Urinary bladder (tissue), 4 donors: ENCODE measurements around the gene ZSCAN21. TPM values are rescaled to one million over a fixed set of nuclear protein-coding genes. Genes with fewer than 3 reads are reported as not detected.
"Not testable (repeated sequence)": the region's sequence is repeated elsewhere in the genome, so short reads cannot be mapped to it uniquely, and the experiment has no call there.

ENCODE experiments used
- DNase-seq: peaks from one replicate; pipeline ENCODE4 v3.0.0-alpha.2; 2015; ENCODE audit errors: extremely low spot score
- H3K27ac ChIP-seq: one replicate; pipeline ENCODE4 v1.5.1; 2013; ENCODE audit warnings: low read depth, mild to moderate bottlenecking, moderate library complexity
- H3K36me3 ChIP-seq: one replicate; pipeline ENCODE4 v1.6.1; 2013; ENCODE audit warnings: mild to moderate bottlenecking, moderate library complexity; ENCODE audit not compliant: insufficient read depth
- H3K4me1 ChIP-seq: one replicate; pipeline ENCODE4 v1.6.1; 2013; ENCODE audit warnings: mild to moderate bottlenecking, moderate library complexity; ENCODE audit not compliant: insufficient read depth
- H3K4me3 ChIP-seq: one replicate; pipeline ENCODE4 v1.5.1; 2013; ENCODE audit warnings: low read depth, low read length
- WGBS: extraction: QIAGEN DNeasy Blood & Tissue Kit; methylation state at CpG from one replicate; pipeline ENCODE4 v1.1.7; 2013; 5-methylcytosine and 5-hydroxymethylcytosine counted together
- polyA plus RNA-seq: library from polyadenylated mRNA; stranded (reverse); fragments of 200-250 nt; gene quantifications from one replicate; pipeline ENCODE4 v1.2.3, GENCODE V29; 2013
- total RNA-seq: library from RNA; depleted of rRNA; stranded (reverse); fragments of >200 nt; gene quantifications from one replicate; pipeline ENCODE4 v1.2.3, GENCODE V29; 2014
- donor health status: healthy with polysubstance abuse.
- donor health status: healthy.

Gene ZSCAN21
- 10.4 TPM for total RNA-seq
- 11.6 TPM for polyA plus RNA-seq

DNA sequence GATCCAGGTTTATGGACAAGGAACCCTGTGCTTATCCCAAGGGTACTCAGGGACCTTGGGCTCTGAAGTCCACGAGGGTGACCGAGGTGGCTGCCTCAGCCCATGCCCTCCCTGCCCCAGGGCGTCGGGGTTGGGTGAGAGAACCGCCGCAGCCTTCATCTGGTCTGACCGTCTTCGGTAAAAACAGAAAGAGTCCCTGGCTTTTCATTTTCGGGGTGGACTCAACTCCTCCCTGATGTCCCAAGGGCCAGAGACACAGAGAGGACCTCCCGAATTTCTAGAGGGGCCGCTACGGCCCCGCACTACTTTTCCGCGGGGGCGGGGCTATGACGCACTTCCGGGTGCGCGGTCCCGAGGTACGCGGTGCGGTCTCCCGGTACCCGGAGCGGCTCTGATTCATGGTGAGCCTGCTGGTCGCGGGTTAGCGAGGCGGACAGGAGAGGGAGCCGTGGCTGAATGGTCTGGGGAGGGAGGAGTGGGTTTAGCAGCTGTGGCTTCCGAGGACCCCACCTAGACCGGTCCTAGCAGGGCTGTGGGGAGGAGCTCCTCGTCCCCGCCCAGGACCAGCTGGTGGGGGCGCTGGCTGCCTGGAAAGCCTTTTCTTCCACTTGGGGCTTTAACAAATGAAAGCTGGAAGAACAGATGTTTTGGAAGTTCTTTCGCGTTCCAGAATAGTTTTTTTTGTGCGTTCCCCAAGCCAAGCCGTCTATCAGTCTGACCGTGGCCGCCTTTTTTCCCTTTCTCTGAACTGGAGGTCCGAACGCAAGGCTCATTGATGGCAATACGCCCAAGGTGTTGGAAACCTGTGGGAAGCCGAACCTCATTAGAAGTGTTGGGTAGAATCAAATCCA, at the start of gene ZSCAN21:
TSS of gene ZSCAN21 (plus strand) at position 334 of the 851 bp plus-strand sequence. CDS start 7,233 bp downstream, outside the sequence.
- no peaks in the 10 kb centered on the region for H3K36me3 ChIP-seq
- H3K27ac ChIP-seq, result peak within 1 kb of the TSS; percentile 99
- peak within 1 kb of the TSS; percentile 50 for H3K4me3 ChIP-seq
- no peaks in the 10 kb centered on the region for H3K4me1 ChIP-seq
- under 1% methylated on average over 47 of the region's 47 CpGs for WGBS
- peak; percentile 68 for DNase-seq

DNA sequence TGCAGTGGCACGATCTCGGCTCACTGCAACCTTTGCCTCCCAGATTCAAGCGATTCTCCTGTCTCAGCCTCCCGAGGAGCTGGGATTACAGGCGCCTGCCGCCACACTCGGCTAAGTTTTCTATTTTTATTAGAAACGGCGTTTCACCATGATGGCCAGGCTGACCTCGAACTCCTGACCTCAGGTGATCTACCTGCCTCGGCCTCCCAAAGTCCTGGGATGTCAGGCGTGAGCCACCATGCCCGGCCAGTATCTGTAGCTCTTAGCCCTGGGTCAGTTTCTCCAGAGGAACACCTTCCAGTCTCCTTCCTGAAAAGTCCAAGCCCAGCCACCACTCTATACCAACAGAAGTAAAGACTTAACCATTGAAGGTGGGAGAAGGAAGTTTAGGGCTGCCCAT, 49.3 kb upstream of the ZSCAN21 start:
- no peaks in the 10 kb centered on the region for H3K4me1 ChIP-seq
- no peak overlapping the region for H3K27ac ChIP-seq
- DNase-seq, result no peak
- WGBS, result 92% methylated on average over 13 of the region's 13 CpGs
- H3K36me3 ChIP-seq, result no peaks in the 10 kb centered on the region
- no peak overlapping the region for H3K4me3 ChIP-seq

DNA sequence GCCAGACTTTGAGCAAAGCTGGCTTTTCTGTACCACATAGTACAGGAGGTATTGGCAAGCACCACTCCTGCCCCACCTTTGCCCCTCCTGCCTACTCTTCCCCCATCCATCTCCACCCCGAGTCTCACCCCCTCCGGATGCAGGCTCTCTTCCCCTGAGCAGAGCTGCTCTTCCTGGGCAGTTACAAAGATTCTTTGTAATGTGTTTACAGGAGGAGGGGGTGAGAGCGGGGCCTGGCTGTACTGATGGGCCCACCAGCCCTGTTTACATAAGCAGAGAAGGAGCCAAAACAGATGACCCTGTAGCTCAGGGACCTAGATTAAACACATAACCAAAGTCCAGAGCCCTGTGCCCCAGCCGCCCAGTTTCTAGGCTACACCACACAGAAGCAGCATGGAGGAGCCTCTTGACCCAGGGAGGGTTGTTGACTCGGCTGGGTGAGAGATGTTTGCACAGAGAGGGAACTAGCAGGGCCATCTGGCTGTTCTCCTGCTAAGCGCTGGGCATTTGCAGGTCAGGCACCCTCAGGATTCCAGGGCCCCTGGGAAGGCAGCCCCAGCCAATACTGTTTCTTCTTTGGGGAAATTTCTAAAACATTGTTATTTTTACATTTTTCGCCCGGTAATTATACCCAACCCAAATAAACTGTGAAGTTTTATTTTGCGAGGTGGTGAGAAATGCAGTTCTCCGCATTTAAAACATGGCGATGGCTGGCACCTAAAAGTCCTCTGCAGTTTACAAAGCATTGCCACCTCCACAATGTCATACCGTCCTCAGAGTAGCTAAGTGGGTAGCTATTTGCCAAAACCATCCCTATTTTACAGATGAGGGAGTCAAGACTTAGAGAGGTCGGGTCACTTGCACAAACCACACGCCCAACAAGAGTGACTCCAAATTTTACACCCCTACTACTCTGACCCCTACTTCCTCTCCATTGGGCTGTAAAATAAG, 45.6 kb upstream of the ZSCAN21 start:
- DNase-seq, result no peak

DNA sequence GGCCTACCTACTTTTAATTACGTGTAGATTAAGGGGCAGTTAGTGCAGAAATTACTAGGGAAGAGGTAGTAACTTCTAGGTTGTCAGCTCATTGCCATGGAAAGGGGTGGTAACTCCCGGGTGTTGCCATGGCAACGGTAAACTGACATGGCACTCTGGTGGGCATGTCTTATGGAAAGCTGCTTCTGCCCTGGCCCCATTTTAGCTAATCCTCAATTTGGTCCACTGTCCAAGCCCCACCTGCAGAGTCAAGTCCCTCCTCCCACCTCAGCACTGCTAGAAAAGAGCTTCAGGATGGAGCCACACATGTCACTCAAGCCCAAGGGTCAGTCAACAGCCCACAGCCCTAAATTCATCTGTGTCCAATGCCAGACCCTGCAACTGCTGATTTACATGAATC, 41.7 kb upstream of the ZSCAN21 start:
- Histone ChIP-seq H3K4me3 (no peak overlapping the region), H3K36me3 (no peaks in the 10 kb centered on the region), H3K27ac (no peak overlapping the region), H3K4me1 (no peaks in the 10 kb centered on the region)
- WGBS, result 82% methylated on average over 3 of the region's 3 CpGs
- no peak for DNase-seq

More for the DNA sequence above, 45.6 kb upstream of the ZSCAN21 start:
- no peak overlapping the region for H3K27ac ChIP-seq
- no peak overlapping the region for H3K4me3 ChIP-seq
- 49% methylated on average over 14 of the region's 14 CpGs for WGBS
- no peaks in the 10 kb centered on the region for H3K4me1 ChIP-seq
- H3K36me3 ChIP-seq, result no peaks in the 10 kb centered on the region

DNA sequence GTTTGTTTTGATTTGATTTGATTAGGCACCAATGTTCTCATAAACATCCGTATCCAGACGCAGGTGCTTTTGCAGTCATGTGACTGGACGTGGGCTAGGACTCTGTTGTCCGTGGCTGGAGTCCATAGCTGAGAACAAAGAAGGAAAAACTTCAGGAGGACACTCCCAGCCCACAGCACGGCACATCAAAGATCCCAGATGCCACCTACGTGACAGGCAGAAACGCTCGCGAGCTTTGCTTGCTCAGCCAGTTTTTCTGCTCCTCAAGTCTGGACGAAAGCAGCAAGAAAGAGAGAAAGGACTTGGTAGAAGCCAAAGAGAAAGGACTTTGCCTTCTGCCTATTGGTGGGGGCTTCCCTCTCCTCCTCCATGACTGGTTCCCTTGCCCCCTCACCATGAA, 41.0 kb upstream of the ZSCAN21 start:
- DNase-seq, result no peak
- Histone ChIP-seq H3K4me1 (no peaks in the 10 kb centered on the region), H3K4me3 (no peak overlapping the region), H3K36me3 (no peaks in the 10 kb centered on the region), H3K27ac (no peak overlapping the region)
- WGBS, result 63% methylated on average over 10 of the region's 10 CpGs

DNA sequence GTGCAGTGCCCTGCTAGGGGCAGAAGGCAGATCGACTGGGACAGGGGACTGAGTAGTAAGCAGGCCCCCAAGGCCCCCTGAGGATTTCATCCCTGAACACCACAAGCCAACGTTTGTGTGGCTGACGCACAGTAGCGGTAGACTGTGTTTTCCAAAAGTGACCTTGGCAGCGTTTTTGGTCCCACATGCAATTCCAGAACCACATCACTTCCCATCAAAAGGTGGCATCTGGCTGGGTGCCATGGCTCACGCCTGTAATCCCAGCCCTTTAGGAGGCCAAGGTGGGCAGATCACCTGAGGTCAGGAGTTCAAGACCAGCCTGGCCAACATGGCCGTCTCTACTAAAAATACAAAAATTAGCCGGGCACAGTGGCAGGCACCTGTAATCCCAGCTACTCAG, 39.6 kb upstream of the ZSCAN21 start:
- not testable (repeated sequence) for H3K27ac ChIP-seq, H3K4me1 ChIP-seq, H3K36me3 ChIP-seq, H3K4me3 ChIP-seq, DNase-seq
- WGBS, result 85% methylated on average over 8 of the region's 8 CpGs

DNA sequence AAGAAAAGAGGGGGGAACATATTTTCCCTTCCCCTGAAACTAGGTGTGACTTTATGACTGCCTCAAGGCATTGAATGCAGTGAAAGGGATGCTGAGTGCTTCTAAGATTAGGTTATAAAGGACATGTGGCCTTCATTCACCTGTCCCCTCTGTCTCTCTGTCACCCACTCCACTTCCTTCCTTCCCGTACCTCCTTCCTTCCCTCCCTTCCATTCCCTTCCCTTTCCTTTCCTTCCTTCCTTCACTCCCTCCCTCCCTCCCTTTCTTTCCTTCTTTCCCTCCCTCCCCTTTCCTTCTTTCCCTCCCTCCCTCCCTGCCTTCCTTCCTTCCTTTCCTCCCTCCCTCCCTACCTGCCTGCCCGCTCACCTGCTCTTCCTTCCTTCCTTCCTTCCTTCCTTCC, 38.7 kb upstream of the ZSCAN21 start:
- WGBS, result 59% methylated on average over 2 of the region's 2 CpGs
- no peak for DNase-seq
- H3K36me3 ChIP-seq, result no peaks in the 10 kb centered on the region
- no peaks in the 10 kb centered on the region for H3K4me1 ChIP-seq
- no peak overlapping the region for H3K4me3 ChIP-seq
- no peak overlapping the region for H3K27ac ChIP-seq

DNA sequence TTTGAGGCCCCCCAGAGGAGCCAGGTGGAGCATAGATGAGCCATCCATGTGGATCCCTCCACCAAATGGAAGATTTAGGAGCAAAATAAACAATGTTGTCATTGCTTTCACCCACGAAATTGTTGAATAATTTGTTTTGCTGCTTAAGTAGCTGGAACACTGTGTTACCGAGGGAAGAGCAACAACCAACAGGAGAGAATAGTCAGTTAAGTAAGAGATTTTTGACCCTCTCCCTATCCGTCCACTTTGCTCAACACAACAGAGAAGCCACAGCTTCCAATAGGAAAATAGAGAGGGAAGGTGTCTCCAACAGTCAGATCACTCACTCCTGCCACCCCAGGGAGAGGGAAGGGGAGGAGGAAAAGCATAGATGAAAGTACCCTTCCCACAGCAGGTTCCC, 38.1 kb upstream of the ZSCAN21 start:
- no peak for DNase-seq
- H3K36me3 ChIP-seq, result no peaks in the 10 kb centered on the region
- no peaks in the 10 kb centered on the region for H3K4me1 ChIP-seq
- H3K27ac ChIP-seq, result no peak overlapping the region
- 50% methylated on average over 3 of the region's 3 CpGs for WGBS
- no peak overlapping the region for H3K4me3 ChIP-seq

DNA sequence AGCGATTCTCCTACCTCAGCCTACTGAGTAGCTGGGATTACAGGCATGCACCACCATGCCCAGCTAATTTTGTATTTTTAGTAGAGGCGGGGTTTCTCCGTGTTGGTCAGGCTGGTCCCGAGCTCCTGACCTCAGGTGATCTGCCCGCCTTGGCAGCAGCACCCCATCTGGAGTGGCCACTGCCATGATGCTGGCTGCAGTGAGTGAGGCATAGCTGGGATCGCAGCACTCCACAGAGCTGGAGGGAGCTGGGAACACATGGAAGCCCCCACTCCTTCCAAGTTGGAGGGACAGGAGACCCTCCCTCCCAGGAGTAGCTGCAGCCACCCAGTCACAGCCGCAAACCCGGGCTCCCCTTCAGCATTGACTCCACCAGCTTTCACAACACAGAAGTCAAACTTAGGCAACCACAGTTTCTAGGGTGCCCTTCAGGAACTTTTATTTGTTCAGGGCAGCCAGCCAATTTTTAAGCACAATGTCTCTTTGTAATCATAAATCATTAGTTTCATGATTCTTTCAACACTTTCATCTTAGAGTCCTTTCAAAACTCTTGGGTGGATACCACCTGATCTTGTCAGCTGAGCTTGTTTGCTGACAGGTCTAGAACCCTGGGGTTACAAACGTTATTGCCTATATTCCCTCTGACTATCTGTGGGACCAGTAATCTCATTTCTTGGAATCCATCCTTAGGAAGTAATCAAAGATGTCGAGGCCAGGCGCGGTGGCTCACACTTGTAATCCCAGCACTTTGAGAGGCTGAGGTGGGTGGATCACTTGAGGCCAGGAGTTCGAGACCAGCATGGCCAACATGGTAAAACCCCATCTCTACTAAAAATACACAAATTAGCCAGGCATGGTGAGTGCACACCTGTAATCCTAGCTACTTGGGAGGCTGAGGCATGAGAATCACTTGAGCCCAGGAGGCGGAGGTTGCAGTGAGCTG, 36.9 kb upstream of the ZSCAN21 start:
- H3K4me3 ChIP-seq, H3K4me1 ChIP-seq, DNase-seq, H3K36me3 ChIP-seq, H3K27ac ChIP-seq: not testable (repeated sequence)
- WGBS, result 67% methylated on average over 14 of the region's 14 CpGs

DNA sequence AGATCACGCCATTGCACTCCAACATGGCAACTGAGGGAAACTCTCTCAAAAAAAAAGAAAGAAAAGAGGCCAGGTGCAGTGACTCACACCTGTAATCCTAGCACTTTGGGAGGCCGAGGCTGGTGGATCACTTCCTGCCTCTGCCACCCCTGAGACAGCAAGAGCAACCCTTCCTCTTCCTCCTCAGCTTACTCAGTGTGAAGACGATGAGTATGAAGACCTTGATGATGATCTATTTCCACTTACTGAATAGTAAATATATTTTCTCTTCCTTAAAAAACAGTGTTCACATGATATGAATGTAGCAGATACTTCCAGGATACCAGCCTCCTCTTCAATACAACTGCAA, 36.3 kb upstream of the ZSCAN21 start:
- WGBS, result 76% methylated on average over 3 of the region's 3 CpGs
- no peak for DNase-seq
- Histone ChIP-seq H3K4me1 (no peaks in the 10 kb centered on the region), H3K4me3 (no peak overlapping the region), H3K27ac (no peak overlapping the region), H3K36me3 (no peaks in the 10 kb centered on the region)

DNA sequence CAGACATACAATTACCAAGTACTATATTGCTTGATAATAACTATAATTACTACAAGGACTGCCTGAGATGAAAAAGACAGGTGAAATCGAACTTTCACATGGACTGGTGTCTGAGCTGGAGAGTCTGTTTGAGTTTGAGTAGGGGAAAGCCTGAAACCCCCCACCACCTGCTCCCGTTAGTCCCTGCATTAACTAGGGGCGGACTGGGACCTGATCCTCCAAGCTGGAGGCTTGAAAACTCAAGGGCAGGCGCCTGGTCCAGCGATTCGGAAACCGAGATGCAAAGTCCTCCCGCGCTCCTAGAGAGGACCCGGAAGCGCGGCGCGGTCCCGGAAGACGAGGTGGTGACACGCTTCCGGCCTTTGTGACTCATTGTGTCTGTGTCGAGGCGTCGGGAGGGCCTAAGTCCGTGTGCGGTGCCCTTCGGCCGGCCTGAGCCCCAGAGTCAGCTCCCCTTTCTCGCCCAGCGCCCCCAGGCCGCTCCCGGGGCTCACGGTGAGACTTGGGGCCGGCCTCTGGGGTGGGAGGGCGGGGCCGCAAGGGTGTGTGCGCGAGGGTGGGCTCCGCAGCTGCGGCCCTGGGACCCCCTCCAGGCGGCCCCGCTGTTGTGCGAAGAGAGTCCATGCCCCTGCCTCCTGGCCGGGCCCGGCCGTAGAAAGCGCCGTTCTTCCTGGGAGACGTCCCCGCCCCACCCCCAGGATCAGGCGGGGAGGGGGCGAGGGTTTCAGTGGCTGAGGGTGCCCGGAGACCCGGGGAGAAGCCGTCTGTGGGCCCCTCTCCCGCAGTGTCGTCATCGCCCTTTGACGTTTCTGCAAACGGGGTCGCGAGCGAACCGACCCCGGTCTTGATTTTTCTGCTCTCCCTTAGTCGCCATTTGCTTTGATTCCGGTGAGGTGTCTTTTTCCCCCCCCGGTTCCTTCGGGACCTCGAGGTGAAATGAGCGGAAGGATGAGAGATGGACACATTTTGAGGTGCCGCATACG, 34.1 kb upstream of the ZSCAN21 start, which contains the start of gene ZKSCAN1:
TSS of gene ZKSCAN1 (plus strand) at position 365 of the 983 bp plus-strand sequence. CDS start 7,911 bp downstream, outside the sequence.
- peak; percentile 78 for DNase-seq
- WGBS, result 2% methylated on average over 70 of the region's 70 CpGs
- Histone ChIP-seq H3K4me1 (no peaks in the 10 kb centered on the region), H3K27ac (peak within 1 kb of the TSS; percentile 97), H3K4me3 (peak within 1 kb of the TSS; percentile 100), H3K36me3 (no peaks in the 10 kb centered on the region)
